ENCODE results near the gene NASP. TPM values are rescaled to one million over a fixed set of nuclear protein-coding genes. Genes with fewer than 3 reads are reported as not detected.

The NASP gene, protein sequence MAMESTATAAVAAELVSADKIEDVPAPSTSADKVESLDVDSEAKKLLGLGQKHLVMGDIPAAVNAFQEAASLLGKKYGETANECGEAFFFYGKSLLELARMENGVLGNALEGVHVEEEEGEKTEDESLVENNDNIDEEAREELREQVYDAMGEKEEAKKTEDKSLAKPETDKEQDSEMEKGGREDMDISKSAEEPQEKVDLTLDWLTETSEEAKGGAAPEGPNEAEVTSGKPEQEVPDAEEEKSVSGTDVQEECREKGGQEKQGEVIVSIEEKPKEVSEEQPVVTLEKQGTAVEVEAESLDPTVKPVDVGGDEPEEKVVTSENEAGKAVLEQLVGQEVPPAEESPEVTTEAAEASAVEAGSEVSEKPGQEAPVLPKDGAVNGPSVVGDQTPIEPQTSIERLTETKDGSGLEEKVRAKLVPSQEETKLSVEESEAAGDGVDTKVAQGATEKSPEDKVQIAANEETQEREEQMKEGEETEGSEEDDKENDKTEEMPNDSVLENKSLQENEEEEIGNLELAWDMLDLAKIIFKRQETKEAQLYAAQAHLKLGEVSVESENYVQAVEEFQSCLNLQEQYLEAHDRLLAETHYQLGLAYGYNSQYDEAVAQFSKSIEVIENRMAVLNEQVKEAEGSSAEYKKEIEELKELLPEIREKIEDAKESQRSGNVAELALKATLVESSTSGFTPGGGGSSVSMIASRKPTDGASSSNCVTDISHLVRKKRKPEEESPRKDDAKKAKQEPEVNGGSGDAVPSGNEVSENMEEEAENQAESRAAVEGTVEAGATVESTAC
- 66.4 TPM for total RNA-seq

DNA sequence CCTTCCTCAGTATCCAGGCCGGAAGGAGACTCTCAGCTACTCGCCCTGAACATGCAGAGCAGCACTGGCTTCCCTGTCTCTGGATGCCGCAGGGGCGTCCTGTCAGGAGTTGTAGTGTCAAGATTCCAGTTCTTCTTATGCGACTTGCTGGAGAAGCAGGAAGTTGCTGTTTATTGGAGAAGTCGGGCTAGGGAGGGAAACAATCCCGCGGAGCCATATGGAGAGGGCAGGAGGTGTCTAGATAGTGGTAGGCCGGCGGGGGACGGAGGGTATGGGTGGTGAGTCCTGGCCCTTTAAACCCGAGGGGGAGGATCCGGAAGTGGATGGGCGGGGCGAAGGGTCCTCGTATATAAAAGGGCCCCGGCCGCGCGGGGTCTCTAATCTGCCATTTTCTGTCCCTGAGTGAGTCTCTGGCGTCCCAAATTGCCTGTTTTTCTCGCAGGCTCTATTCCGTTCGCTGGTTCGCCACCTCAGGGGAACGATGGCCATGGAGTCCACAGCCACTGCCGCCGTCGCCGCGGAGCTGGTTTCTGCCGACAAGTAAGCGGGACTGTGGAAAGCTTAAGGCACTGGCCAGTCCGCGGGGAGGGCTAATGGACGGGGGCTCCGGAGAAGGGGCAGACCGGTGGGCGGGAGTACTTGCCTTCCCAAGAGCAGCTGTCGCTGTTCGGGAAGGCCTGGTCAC, at the start of gene NASP:
TSS of gene NASP (plus strand) at position 376 of the 685 bp plus-strand sequence. CDS start at position 482, 106 bp downstream.
- DNase-seq, result peak; percentile 97

DNA sequence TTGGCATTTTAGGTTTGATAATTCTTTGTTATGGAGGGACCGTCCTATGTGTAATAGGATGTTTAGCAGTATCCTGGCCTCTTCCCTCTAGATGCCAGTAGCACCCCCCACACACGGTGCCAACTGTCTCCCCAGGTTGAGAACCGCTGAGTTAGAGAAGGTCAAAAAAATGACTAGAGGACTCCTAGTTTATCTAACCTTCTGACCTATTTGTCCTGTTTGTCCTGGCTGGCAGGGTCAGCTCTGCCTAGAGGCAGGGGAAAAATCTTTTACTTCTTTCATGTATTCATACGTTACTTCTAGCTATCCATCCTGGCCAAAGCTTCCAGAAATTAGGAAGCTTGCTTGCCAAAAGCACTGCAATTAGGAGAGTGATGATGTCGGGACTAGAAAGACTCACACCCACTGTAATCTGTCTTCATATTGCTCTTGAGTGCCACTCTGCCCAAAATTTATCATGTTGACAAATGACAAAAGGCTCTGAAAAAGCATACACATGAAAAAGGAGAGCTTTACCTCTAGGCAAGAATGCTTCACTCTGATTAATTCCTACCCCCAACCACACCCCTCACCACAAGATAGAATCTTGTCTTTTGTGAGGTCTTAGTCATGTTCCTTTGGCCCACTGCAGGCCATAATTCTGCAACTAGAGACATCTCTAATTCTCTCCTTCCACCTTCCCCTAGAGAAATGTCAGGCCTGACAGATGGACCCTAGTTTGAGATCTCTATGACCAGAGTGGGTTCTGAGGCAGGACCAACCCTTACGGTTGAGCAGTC, 47.7 kb upstream of the NASP start:
- no peak for DNase-seq

DNA sequence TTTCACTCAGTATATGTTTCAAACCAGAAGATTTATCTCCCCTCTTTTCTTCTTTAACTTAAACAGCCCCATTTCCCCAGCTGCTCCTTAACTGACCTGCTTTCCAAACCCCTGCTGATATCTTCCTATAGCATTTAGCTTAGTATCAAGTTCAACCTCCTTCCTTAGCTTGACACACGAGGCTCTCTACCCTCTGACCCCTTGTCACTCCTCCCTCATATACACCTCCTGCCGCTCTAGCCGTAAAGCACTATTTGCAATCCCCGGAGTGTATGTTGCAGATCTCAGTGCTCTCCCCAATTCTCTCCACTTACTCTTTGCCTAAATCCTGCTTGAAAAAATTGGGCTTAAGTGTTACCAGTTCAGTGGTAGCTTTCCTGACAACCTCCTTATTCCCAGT, 47.0 kb upstream of the NASP start:
- no peak for DNase-seq

DNA sequence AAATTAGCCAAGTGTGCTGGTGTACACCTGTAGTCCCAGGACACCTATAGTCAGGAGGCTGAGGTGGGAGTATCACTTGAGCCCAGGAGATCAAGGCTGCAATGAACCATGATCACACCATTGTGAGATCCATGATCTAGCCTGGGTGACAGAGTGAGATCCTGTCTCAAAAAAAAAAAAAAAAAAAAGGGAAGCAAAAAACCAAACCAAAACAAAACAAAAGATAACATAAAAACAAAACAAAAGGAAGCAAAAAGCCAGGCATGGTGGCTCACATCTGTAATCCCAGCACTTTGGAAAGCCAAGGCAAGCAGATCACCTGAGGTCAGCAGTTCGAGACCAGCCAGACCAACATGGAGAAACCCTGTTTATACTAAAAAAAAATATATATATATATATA, 42.6 kb upstream of the NASP start:
- no peak for DNase-seq

DNA sequence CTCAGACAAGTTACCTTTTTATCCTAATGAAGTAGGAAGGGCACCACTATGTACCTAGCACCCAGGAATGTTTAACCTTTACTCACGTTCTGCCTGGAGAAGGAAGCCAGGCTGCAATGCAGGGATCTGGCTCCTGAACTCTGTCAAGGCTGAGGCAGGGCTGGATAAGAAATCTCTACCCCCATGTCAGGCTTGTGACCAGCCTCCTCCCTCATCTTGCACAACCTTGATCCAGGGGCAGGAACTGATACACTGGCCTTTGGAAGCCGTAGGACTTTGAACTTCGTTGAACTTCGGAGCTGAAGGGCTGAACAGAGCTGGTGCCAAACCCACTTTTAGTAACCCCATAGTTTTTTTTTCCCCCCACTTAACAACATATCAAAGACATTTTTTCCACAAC, 41.2 kb upstream of the NASP start:
- no peak for DNase-seq

DNA sequence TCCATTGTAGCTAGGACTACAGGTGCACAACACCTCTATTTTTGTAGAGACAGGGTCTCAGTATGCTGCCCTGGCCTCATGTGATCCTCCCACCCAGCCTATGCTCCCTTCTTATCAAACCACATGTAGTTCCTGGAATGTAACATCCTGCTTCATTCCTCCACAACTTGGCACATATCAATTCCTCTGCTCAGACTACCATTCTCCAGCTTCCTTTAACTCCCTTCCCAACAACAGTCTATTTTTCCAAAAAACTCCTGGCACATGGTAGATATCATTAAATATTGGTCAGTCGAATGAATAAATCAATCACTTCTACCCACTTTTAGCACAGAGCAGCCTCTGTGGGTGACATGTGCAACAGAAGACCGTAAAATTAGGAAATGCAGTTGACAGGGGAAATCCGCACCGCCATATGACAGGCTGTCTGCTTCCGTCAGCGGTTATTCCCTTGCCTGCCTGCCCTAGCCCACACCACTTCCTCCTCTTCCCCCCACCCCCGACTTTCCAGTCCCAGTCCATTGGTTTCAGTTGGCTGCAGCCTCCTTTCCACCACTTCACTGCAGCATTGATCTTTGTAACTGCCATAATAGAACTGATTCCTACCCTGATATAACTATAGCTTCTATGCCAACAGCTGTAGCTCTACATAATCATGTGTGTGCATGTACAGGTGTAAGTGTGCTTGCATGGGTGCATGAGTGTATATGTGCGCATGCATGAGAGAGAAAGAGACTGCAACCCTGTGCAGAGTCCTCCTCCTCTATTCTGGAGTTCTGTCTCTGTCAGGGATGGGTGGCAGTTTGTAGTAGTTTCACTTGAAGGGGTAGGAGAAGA, 40.0 kb upstream of the NASP start:
- DNase-seq, result peak; percentile 30

DNA sequence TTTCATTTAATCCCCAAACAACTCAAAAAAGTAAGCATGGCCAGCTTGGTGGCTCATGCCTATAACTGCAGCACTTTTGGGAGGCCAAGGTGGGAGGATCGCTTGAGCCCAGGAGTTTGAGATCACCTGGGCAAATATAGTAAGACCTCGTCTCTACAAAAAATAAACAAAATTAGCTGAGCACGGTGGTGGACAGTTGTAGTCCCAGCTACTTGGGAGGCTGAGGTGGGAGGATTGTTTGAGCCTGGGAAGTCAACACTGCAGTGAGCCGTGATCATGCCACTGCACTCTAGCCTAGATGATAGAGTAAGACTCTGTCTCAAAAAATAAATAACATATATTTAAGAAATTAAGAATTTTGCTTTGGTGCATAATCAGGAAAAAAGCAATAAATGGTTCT, 39.3 kb upstream of the NASP start:
- DNase-seq, result no peak

DNA sequence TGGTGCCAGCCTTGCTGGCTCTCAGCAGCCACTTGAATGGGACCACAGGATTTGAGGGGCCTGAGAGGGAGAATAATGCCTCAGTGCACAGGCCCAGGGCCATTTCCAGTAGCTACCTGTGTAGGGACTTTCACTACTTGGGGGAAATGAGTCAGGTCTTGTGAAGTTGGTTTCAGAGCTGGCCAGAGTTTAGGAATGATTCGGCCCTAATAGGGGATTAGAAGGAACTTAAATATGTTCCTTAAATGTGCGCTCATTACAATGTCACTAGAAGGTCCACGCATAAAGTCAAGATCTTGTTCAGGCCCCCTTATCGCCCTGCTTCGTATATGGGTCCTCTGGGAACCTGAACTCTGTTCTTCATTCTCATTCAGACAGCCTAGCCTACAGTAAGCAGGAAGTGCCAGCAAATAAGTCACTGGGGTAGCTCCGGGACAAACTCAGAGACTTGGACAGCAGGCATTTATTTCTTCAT, 38.8 kb upstream of the NASP start:
- no peak for DNase-seq

DNA sequence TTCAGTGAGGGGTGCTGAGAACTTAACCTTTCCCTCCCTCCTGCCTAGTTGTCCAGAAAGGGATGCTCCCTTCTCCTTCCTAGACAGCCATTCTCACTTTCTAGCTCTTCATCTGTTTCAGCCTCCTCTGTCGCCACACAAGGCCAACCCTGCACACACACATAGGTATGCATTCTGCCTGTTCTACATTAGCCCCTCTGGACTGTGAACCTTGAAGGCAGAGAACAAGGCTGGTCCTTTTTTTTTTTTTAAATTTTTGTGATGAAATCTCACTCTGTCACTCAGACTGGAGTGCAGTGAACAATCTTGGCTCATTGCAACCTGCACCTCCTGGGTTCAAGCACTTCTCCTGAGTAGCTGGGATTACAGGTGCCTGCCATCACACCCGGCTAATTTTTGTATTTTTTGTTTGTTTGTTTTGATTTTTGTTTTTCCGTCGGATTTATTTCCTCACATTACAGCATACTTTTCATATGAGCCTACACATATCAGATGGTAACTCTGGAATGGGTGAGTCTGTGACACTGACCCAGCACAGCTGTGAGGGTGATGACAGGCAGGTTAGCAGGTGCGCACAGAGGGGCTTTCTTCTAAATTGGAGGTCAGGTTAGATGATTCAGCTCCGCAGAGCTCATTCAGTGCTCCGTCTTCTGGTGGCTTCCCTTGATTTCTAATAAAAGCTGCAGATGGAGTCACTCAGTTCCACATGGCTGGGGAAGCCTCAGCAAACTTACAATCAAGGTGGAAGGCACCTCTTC, 38.1 kb upstream of the NASP start:
- peak; percentile 31 for DNase-seq

DNA sequence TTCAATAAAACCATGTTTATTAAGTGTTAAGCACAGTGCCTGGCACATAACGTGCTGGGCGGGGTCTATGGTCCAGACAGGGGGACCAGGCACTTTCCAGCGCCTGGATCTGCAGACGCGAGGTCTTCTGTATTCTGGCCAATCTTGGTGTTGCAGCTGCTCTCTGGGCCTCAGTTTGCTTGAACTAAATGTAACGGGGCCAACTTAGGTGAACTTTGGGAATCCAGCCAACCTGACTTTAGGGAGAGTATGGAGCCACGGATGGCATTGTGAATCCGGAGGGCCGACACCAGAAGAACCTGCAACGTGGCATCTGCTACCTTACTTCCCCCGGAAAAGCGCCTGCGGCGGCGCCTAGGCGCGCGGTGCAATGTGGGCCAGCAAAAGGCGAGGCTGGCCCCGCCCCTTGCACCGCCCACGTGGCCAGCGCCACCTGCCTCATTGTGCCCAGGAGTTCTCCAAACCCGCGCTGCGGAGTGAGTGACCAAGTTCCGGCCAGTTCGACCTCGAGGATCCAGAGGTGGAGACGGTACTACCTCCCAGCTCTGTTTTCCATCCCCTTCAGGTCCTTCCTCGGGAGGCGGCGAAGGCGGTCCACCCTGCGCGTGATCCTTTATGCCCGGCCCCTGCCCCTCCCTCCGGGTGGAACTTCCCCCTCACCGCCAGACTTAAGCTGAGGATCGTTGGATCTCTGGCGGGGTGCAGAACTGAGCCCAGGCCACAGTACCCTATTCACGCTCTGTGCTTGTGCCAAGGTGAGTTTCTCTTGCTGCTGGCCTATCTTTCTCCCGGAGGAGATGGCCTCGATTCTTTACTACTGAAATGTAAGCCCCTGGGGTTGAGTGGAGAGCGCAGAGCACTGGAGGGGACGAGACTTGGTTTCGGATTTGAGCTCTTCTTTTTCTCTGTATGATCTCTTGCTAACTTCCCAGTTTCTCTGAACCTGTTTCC, 33.2 kb upstream of the NASP start, which contains the start of gene AKR1A1:
TSS of gene AKR1A1 (plus strand) at position 426 of the 951 bp plus-strand sequence. CDS start 10,969 bp downstream, outside the sequence.
- DNase-seq, result peak; percentile 95

DNA sequence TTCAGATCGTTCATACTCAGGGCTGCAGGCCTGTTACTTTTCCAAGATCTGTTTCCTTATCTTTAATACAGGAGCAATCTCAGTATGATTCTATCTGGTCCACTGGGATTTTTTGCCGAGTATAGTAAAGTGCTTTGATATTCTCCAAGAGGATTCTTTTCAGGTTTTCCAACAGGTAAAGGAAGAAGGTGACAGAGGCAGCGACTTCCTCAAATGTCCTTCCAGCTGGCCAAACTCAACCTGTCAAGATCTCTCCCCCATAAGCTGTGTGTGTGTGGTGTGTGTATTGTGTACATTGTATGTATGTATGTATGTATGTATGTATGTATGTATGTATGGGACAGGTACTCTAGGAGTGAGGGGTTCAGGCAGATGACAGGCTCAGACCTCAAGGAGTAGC, 32.2 kb upstream of the NASP start:
- no peak for DNase-seq

DNA sequence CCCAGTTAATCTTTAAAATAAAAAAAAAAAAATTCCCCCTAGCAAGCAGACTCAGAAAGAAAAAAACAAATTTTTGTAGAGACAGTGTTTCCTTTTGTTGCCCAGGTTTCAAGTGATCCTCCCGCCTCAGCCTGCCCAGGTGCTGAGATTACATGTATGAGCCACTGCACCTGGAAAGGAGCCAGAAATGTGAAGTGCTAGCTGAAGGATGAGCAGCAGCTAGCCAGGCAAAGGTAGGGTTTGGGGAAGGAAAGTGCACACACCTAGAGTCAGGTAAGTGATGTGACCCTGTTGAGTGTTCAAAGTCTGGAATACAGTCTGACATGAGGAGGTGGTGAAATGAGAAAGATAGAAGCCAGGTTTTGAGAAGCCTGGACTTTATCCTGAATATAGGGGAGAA, 31.5 kb upstream of the NASP start:
- DNase-seq, result peak; percentile 64

DNA sequence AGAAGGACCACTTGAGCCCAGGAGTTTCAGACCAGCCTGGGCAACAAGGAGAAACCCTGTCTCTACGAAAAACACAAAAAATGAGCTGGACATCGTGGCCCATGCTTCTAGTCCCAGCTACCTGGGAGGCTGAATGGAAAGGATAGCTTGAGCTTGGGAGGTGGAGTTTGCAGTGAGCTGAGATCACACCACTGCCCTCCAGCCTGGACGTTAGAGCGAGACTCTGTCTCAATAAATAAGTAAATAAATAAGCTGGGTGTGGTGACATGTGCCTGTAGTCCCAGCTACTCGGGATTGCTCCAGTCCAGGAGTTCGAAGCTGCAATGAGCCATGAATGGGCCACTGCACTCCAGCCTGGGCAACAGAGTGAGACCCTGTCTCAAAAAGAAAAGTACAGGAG, 29.6 kb upstream of the NASP start:
- no peak for DNase-seq

DNA sequence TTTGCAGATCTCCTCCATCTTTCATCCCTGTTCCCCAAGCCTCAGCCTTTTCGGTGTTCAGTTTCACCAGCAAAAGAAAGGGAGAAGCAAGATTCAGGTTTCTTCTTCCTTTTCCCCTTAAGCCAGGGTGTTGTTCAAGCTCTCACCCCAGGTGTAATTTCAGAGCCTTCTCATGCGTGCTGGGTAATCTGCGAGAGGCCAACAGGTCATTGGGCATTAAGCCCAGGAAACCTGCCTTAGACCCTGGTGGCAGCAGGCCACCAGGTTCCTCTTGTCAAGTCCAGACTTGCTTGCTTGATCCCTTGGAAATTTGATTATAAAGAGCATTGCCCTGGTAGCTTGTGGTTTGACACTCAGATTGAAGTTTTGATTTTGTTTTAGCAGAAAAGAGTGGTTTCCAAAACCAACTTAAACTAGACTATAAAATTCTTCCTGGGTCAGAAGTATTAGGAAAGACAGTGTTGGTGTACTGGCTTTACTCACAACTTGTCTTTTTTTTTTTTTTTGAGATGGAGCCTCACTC, 26.4 kb upstream of the NASP start:
- DNase-seq, result no peak

DNA sequence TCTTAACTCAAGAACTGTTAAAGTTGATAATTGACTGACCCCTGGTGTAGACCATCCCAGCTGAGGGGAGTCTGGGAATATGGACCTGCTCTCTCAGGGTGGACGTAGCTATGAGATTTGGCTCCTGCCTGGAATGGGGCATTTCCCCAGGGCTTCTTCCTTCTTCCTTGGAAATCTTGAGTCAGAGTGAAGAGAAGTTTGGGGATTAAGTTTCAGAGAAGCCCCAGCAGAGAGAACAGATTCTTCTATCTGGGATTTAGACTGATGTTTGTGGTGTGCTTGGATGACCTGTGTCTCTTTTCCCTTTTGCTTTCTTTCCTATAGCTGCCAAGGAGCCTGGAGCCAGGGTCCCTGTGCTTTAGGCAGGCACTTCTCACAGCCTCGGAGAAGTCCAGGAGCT, 20.0 kb upstream of the NASP start:
- DNase-seq, result no peak

DNA sequence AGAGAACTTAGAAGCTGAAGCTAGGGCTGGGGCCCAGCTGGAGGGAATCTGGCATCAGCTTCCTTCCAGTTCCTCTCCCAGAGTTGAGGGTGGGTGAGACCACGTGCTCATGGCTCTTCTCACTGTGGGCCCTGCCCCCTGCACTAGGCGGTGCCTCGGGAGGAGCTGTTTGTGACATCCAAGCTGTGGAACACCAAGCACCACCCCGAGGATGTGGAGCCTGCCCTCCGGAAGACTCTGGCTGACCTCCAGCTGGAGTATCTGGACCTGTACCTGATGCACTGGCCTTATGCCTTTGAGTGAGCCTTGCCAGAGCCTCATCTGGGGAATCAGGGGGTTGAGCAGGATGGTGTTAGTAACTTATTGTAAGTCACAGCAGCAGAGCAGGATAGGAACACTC, 17.1 kb upstream of the NASP start:
- DNase-seq, result no peak

DNA sequence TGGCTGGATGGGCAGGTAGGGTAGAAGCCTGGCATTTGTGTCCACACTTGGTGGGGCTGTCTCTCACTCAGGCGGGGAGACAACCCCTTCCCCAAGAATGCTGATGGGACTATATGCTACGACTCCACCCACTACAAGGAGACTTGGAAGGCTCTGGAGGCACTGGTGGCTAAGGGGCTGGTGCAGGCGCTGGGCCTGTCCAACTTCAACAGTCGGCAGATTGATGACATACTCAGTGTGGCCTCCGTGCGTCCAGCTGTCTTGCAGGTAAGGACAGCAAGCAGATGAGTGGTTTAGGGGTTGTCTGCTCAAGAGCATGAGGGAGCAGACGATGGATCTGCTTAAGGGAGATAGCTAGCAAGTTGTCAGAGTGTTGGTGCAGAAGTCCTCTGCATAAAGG, 15.9 kb upstream of the NASP start:
- no peak for DNase-seq

DNA sequence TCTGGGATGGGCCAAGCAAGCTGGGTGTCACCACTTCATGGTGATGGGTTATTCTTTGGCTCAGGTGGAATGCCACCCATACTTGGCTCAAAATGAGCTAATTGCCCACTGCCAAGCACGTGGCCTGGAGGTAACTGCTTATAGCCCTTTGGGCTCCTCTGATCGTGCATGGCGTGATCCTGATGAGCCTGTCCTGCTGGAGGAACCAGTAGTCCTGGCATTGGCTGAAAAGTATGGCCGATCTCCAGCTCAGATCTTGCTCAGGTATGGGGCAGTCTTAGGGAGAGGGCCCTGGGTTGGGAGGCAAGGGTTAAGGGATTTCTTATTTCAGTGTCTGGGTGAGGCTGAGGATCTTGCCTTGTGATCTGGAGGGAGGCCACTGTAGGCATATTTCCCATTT, 15.4 kb upstream of the NASP start:
- DNase-seq, result no peak

DNA sequence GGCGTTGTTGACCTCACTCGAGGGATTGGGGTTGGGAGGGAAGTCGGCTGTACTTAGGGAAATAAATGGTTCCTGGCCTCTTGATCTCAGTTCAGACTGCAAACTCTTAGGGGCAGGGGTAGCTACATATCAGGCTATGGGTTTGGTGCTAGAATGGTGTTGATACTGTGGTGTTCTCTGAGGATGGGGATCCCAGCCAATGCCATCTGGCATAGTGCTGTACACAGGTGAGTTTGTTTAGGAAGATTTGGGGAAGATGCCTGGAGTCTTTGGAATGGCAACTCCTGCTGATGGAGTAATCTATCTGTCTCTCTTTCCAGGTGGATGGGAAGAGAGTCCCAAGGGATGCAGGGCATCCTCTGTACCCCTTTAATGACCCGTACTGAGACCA, 14.3 kb upstream of the NASP start:
- no peak for DNase-seq
